Measurements from ENCODE around the gene ASB16. TPM values are rescaled to one million over a fixed set of nuclear protein-coding genes. Genes with fewer than 3 reads are reported as not detected.
A peak's percentile ranks its signal among the peaks of the same experiment; 100 is the strongest.

ASB16 gene
- total and polyA plus RNA-seq, 9 of the 15 experiments (the other 6 are each of a cell fraction or from before 2014, with no cell fraction given) = 0.03 to 0.07 TPM; not detected in 7

- TF ChIP-seq, protein P1, sequence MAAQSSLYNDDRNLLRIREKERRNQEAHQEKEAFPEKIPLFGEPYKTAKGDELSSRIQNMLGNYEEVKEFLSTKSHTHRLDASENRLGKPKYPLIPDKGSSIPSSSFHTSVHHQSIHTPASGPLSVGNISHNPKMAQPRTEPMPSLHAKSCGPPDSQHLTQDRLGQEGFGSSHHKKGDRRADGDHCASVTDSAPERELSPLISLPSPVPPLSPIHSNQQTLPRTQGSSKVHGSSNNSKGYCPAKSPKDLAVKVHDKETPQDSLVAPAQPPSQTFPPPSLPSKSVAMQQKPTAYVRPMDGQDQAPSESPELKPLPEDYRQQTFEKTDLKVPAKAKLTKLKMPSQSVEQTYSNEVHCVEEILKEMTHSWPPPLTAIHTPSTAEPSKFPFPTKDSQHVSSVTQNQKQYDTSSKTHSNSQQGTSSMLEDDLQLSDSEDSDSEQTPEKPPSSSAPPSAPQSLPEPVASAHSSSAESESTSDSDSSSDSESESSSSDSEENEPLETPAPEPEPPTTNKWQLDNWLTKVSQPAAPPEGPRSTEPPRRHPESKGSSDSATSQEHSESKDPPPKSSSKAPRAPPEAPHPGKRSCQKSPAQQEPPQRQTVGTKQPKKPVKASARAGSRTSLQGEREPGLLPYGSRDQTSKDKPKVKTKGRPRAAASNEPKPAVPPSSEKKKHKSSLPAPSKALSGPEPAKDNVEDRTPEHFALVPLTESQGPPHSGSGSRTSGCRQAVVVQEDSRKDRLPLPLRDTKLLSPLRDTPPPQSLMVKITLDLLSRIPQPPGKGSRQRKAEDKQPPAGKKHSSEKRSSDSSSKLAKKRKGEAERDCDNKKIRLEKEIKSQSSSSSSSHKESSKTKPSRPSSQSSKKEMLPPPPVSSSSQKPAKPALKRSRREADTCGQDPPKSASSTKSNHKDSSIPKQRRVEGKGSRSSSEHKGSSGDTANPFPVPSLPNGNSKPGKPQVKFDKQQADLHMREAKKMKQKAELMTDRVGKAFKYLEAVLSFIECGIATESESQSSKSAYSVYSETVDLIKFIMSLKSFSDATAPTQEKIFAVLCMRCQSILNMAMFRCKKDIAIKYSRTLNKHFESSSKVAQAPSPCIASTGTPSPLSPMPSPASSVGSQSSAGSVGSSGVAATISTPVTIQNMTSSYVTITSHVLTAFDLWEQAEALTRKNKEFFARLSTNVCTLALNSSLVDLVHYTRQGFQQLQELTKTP (IDR thresholded peaks at IDR 0.05; ENCODE audit: low read depth in 1 of 2, partially characterized antibody in 2 of 2) = peak in 1 of 2 experiments; percentile 51
- TF ChIP-seq PREB (CRISPR knock-in tag; IDR thresholded peaks at IDR 0.05) (peak; percentile 85; the same call in 1 of the 2 replicates), CREM (IDR thresholded peaks at IDR 0.05; ENCODE audit: low read depth) (peak; percentile 99), HCFC1 (IDR thresholded peaks at IDR 0.05; ENCODE audit: low read depth, low read length) (peak; percentile 59), TSHZ1 (CRISPR knock-in tag; IDR thresholded peaks at IDR 0.05) (no peak), HLTF (IDR thresholded peaks at IDR 0.05) (no peak), POLR2H (tag; IDR thresholded peaks at IDR 0.05; ENCODE audit: low read depth) (peak; percentile 85), ZNF121 (CRISPR knock-in tag; conservative IDR thresholded peaks at IDR 0.05) (0 out of 2 replicates have a peak, but pooled peaks have one; percentile 35), NR4A1 (CRISPR knock-in tag; IDR thresholded peaks at IDR 0.05) (no peak), NR4A1 (tag; IDR thresholded peaks at IDR 0.05) (no peak), DPF2 (IDR thresholded peaks at IDR 0.05) (peak; percentile 77), ZNF586 (CRISPR knock-in tag; conservative IDR thresholded peaks at IDR 0.05) (no peak), YY1 (IDR thresholded peaks at IDR 0.05; ENCODE audit: borderline replicate concordance in 1 of 3, control insufficient read depth in 1 of 3, extremely low read depth in 1 of 3, insufficient read depth in 3 of 3, insufficient read length in 1 of 3, insufficient replicate concordance in 2 of 3, low read depth in 1 of 3, low read length in 2 of 3) (peak in 2 of 3 experiments; percentile 7 to 39), ZNF766 (CRISPR knock-in tag; conservative IDR thresholded peaks at IDR 0.05) (no peak), TAF1 (IDR thresholded peaks at IDR 0.05; ENCODE audit: control insufficient read depth, extremely low read depth, insufficient read depth, low read length, severe bottlenecking) (peak; percentile 78), HMGN3 (IDR thresholded peaks at IDR 0.05; ENCODE audit: borderline replicate concordance, extremely low read depth, insufficient read length, low read depth, low read length) (peak; percentile 31), SRSF3 (IDR thresholded peaks at IDR 0.05; ENCODE audit: insufficient read depth, low read length) (no peak)
Observed at GRCh38 chr17:44186307-44187130, 16.0 kb downstream of the ASB16 start, which contains the start of gene TMUB2 (continued).
